Right kidney (tissue), 1 donor: ENCODE measurements around the gene LAMTOR2.

Source experiments
- DNase-seq: peaks from one replicate; pipeline ENCODE4 v3.0.0-alpha.2; 2016

LAMTOR2 gene

GRCh38 chr1:156097499-156098178 lies 43.1 kb downstream of the LAMTOR2 start:
- no peak for DNase-seq

DNA sequence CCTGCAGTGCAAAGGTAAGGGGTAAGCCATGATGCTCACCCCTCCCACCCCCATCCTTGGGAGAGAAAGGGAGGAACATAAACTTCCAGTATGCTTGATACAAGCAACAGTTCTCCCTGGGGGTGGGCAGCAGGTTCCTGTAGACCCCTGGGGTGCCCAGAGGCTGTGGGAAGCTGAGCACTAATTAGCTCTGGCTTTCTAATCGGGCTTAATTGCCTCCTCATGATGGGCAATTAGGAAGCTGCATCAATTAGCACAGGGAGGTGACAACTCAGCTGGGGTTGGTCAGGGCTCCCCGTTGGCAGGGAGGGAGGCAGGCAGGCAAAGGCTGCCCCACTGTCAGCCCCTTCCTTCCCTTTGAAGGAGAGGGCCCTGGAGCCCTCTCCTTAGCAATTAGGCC lies 44.2 kb downstream of the LAMTOR2 start:
- DNase-seq = no peak

- DNase-seq = no peak
Observed at GRCh38 chr1:156099282-156099681, 44.7 kb downstream of the LAMTOR2 start.

- DNase-seq = no peak
Observed at GRCh38 chr1:156100205-156100995, 45.8 kb downstream of the LAMTOR2 start.

DNA sequence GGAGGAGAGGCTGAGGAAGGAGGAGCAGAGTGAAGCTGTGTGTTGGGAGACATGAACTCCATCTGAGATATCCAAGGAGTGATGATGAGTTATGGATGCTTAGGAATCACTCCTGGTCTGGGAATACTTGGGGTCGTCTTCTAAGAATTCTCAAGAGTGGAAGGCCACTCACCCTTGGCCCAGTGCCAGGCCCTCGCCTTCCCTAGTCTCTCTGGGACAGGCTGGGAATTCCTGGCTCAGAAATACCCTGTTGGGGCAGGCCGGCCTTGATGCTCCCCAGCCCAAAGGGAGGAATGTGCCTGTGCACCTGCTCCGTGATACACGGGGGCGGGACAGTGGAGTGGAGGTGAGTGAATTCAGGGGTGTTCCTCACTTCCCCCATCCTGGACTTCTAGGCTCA lies 47.3 kb downstream of the LAMTOR2 start:
- DNase-seq = no peak

- peak; percentile 21 for DNase-seq
Observed at GRCh38 chr1:156102633-156103511, 48.3 kb downstream of the LAMTOR2 start.

DNA sequence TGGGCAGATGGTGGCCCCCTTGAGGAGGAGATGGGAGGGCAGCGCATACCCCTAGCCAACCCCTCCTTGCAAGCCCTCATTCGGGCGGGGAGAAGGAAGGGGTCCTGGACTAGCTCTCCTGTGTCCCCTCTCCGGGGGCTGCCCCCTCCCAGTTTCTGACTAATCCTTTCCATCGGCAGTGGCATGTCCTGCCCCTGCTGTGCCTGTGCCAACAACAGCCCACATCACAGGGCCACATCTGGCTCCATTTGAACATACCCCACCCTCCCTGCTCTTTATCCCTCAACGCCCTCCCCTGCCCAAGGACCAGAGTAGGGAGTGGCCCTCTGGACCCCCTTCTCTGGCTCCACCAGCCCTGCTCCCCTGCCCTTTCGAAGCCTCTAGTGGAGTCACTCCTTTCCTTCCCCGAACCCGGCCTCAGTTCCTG lies 49.0 kb downstream of the LAMTOR2 start:
- peak; percentile 11 for DNase-seq

DNA sequence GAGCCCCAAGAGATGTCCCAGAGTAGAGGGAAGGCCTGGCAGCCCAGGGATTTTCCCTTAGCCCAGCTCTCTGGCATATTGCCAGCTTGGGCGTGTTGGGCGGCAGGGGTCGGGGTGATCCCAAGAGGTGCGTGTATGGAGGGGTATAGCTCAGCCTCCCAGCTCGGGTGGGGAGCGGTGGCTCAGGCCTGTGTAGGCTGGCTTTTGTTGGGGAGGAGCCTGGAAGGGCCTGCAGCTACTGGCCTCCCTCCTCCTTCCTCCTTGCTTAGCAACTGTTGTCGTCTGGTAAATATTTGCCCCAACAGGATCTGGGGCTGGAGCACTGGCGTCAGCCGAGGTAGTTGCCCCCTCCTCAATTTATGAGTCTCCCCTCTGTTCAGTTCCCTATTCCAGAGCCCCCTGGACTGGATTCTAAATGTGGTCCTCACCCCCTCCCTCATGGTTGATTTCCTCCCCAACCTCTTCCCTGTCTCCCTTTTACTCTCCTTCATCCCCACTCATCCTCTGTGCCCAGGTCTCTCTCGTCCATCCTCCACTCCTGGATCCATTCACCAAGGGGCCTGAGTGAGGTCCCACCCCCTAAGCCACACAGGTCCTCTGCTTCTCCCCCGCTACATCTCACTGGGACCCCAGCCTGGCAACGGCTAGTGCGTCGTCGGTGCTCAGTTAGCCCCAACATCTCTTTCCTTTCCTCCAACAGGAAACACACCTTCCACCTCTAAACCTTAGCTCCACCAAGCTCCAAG lies 49.7 kb downstream of the LAMTOR2 start:
- peak; percentile 66 for DNase-seq

GRCh38 chr1:156104861-156105832 lies 50.6 kb downstream of the LAMTOR2 start:
- DNase-seq = peak; percentile 19

- DNase-seq = peak; percentile 46
Observed at GRCh38 chr1:156106624-156107488, 52.3 kb downstream of the LAMTOR2 start.

- no peak for DNase-seq
Observed at GRCh38 chr1:156108057-156108456, 53.5 kb downstream of the LAMTOR2 start.
